ENCODE results near the gene CENPX.
A peak's percentile ranks its signal among the peaks of the same experiment; 100 is the strongest.

The CENPX gene

DNA sequence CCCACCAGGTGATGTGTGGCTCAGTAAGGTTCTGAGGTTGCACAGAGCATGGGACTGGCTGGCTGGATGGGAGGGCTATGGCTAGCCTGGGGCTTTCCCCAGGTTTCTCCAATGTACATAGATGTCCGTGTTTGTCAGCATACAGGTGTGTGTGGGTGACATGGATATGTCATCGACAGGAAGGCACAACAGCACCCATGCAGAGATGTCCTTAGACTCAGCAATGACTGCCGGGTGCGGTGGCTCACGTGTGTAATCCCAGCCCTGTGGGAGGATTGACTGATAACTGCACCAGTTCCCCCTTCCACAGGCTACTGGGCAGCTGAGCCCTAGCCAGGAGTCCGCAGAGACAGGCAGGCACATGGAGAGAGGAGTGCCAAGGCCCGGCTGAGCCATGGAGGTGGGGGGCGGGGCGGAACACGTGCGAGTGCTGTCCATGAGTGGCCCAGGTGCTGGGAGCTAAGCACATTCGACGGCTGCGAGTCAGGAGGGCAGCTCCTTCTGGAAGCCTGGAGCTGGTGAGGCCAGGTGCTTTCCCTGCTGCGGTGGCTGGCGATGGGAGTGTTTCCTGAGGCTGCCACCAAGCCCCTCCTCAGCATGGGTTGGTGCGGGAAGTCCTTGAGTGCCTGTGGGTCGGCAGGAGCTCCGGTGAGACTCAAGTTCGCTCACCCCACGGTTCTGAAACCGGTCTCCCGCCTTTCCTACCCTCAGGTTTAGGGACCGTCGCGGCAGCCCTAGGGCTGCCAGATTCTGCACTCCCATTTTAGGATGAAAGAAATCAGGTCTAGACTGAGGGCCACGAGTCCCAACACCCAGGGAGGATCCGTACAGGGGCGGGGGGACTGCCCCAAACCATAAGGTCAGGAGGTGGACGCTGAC is 46.1 kb downstream of the CENPX start:
- DNase-seq = peak; percentile 47

DNA sequence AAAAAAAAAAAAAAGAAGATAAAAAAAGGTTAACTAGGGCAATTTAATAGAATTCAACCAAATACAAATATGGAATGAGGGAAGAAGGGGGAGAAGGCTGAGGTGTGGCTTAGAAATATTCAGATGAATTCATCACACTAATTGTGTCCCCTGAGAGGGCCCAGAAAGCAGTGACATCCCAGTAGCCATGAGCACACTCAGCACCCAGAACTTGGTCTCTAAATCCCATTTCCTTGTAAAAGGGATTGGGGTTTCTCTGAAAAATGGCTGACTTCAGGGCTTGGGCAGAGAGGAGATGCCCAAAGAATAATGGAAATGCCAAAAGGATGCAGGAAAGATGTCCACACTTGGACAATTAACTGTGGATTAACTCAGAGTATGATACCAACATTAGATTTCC is 49.2 kb downstream of the CENPX start:
- no peak for DNase-seq

DNA sequence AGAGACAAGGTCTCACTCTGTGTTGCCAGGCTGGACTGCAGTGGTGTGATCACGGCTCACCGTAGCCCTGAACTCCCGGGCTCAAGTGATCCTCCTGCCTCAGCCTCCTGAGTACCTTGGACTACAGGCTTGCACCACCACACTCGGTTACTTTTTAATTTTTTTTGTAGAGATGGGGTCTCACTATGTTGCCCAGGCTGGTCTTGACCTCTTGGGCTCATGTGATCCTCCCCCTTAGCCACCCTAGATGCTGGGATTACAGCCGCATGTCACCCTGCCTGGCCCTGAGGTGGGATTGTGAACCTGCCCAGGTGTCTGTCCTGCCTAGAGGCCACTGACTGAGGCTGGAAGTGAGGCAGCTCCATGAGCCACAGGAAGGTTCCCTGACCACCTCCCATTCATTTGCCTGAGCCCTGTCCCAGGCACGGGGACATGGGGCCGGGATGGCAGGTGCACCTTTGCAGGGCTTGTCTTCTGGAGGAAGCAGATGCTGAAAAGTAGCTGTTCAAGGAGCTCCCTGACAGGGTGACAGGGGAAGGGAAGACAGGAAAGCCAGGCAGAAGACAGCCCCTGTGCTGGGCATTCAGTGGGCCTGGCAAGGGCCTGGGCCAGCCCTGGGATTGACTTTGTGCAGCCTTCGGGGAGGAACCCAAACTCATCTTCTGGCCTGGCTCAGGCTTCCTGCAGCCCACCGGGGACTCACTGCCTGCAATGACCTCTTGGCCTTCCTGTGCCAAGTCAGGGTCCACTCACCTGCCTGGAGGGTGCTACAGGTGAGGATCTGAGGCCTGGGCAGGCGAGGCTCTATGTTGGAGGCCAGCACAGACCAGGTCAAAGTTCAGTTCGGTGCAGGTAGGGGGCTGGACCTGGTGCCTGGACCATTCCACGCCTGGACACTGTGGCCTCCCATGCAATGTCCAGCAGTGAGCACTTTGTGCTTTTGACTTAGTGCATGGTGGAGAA is 53.5 kb downstream of the CENPX start:
- DNase-seq = no peak

Measured in activated naive CD4-positive, alpha-beta T cell treated with anti-CD3 and anti-CD28 coated beads, Interleukin-2, amount 50 U/mL, for 16 hours (primary cell).